A673 (cell line): ENCODE measurements around the gene MGAT3.

Source experiments
- EZH2 ChIP-seq: fragments of 200-600 bp; sonication (generic); IDR thresholded peaks from 2 replicates; pipeline ENCODE4 v1.6.1; 2017; ENCODE audit warnings: borderline replicate concordance, low read depth, mild to moderate bottlenecking, mixed read lengths, antibody characterized with exemption, low read length; ENCODE audit not compliant: poor library complexity, severe bottlenecking
- TF ChIP-seq, protein P1 (sequence below): fragments of 300-800, 200-600 bp; sonication (generic); conservative IDR thresholded peaks from 2 replicates; pipeline ENCODE4 v1.5.1; 2017; ENCODE audit warnings: low read depth, mild to moderate bottlenecking, antibody characterized with exemption, low read length, moderate library complexity, mixed read lengths

DNA sequence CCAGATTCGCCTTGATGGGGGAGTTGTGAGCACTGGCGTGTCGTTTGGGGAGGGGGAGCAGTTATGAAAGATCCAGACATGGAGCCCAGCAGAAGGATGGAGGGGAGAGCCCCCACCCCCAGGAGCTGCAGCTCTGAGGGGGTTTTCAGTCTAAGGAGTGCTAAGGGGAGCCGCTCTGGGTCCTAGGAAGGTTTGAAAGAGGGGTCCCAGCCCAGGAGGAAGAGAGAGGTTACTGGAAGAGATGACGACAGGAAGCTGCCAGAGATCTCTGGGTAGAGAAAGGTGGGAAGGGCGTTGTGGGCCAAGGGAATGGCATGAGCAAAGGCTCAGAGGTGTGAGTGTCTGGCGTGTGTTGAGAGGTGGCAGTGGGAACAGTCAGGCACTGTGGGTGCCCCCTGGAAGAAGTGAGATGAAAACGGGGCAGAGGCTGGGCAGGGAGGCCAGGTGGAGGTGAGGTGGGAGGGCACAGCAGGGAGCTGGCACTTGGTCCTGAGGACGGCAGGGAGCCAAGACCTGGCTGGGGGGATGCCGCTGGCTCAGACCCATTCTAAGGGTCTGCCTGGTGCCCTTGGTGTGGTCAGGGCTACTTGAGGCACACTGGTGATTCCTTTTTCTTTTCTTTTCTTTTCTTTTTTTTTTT is 1.8 kb downstream of the MGAT3 start:
- TF ChIP-seq, protein P1, sequence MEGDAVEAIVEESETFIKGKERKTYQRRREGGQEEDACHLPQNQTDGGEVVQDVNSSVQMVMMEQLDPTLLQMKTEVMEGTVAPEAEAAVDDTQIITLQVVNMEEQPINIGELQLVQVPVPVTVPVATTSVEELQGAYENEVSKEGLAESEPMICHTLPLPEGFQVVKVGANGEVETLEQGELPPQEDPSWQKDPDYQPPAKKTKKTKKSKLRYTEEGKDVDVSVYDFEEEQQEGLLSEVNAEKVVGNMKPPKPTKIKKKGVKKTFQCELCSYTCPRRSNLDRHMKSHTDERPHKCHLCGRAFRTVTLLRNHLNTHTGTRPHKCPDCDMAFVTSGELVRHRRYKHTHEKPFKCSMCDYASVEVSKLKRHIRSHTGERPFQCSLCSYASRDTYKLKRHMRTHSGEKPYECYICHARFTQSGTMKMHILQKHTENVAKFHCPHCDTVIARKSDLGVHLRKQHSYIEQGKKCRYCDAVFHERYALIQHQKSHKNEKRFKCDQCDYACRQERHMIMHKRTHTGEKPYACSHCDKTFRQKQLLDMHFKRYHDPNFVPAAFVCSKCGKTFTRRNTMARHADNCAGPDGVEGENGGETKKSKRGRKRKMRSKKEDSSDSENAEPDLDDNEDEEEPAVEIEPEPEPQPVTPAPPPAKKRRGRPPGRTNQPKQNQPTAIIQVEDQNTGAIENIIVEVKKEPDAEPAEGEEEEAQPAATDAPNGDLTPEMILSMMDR: no peak
- TF ChIP-seq EZH2: no peak
